HG03439 (cell line): ENCODE measurements around the gene JSRP1.

Experiments used
- ATAC-seq: cut with Tn5 transposase; IDR thresholded peaks from one replicate; pipeline ENCODE4 v1.9.1; 2021; ENCODE audit warnings: mild to moderate bottlenecking, moderate library complexity; ENCODE audit not compliant: unreplicated experiment

The JSRP1 gene

DNA sequence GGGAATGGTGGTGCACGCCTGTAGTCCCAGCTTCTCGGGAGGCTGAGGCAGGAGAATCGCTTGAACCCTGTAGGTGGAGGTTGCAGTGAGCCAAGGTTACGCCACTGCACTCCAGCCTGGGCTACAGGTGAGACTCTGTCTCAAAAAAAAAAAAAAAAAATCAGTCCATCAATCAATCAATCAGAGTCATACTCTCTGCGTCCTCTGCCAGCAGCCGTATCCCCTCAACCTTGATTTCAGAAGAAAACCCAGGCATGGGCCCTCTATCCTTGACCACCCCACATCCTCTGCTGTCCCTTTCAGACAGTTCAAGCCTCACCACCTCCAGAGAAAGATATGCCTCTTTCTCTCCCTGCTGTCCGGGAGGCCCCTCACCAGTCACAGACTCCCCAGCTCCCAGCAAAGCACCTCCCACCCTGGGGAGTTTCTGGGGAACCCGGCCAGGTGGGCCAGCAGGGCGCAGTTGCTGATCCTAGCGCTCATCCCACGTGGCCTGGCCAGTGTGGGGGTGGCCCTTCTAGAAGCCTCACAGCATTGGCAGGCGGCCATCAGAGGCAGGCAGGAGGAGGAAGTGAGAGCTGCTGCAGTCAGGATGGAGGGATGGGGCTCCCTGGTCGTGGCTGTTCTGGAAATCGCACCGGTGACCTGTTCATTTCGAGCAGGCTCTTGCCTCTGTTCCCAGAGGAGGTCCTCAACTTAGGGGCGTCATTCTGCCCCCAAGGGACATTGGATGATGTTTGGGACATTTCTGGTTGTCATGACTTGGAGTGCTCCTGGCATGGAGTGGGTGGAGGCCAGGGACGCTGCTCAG is 10.2 kb upstream of the JSRP1 start:
- no peak for ATAC-seq

- ATAC-seq, result no peak
Observed at GRCh38 chr19:2261438-2262172, 5.4 kb upstream of the JSRP1 start.

GRCh38 chr19:2260341-2260805 is 4.2 kb upstream of the JSRP1 start:
- no peak for ATAC-seq

- no peak for ATAC-seq
Observed at GRCh38 chr19:2259336-2259735, 3.1 kb upstream of the JSRP1 start.

- no peak for ATAC-seq
Observed at GRCh38 chr19:2255112-2255845, 938 bp downstream of the JSRP1 start.

- ATAC-seq, result no peak
Observed at GRCh38 chr19:2254064-2254872, 1.9 kb downstream of the JSRP1 start.

DNA sequence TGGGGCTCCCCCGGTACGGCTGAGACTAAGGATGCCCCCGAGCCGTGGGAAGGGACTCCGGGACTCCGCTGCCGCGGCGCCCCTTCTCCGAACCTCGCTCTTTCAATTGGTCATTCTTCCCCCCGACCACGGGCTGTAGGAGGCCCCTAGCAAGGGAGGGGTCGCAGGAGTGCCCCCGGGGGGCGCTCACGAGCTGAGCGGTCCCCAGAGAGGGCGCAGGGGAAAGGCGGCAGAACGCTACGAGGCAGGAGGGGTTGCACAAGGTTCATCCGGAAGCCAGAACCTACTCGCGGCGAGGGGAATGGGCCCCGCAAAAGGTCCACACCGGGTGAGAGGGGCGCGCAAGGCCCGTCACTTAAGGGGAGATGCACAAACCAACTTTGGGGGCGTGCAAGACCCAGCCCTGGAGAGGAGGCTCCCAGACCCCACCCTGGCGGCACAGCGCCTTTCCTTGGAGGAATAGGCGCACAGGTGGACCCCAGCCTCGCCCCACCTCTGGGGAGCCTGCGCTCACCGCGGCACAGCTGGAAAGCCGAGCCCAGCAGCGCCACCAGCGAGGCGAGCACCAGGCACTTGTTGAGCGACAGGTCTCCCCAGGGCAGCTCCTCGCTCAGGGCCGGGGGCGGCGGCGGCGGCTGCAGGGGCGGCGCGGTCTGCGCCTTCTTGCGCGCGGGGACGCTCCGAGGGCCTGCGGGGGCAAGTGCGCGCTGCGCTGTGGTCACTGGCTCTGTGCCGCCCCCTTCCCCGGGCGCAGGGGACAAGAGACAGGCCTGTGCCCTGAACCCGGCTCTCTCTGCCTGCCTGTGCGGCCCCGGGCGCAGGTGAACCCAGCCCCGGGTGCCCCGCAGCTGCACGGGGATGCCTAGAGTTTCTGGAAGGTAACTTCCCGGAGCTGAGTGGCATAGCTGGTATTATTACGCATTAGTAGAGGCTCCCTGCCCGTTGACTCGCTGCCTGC is 2.8 kb downstream of the JSRP1 start:
- ATAC-seq, result no peak

GRCh38 chr19:2252797-2253105 is 3.5 kb downstream of the JSRP1 start:
- ATAC-seq, result no peak

GRCh38 chr19:2252055-2252796 is 4.0 kb downstream of the JSRP1 start:
- ATAC-seq, result no peak

DNA sequence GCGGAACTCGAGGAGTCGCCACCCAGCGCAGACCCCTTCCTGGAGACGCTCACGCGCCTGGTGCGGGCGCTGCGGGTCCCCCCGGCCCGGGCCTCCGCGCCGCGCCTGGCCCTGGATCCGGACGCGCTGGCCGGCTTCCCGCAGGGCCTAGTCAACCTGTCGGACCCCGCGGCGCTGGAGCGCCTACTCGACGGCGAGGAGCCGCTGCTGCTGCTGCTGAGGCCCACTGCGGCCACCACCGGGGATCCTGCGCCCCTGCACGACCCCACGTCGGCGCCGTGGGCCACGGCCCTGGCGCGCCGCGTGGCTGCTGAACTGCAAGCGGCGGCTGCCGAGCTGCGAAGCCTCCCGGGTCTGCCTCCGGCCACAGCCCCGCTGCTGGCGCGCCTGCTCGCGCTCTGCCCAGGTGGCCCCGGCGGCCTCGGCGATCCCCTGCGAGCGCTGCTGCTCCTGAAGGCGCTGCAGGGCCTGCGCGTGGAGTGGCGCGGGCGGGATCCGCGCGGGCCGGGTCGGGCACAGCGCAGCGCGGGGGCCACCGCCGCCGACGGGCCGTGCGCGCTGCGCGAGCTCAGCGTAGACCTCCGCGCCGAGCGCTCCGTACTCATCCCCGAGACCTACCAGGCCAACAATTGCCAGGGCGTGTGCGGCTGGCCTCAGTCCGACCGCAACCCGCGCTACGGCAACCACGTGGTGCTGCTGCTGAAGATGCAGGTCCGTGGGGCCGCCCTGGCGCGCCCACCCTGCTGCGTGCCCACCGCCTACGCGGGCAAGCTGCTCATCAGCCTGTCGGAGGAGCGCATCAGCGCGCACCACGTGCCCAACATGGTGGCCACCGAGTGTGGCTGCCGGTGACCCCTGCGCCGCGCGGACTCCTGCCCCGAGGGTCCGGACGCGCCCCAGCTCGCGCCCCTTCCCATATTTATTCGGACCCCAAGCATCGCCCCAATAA is 4.8 kb downstream of the JSRP1 start:
- ATAC-seq, result no peak

GRCh38 chr19:2250766-2251105 is 5.5 kb downstream of the JSRP1 start:
- ATAC-seq, result no peak

- no peak for ATAC-seq
Observed at GRCh38 chr19:2249880-2250765, 6.1 kb downstream of the JSRP1 start.

- ATAC-seq, result no peak
Observed at GRCh38 chr19:2249010-2249866, 7.0 kb downstream of the JSRP1 start, which contains the start of gene AMH. Gene AMH (plus strand): TSS chr19:2249323. CDS start chr19:2249333, 10 bp downstream.

- no peak for ATAC-seq
Observed at GRCh38 chr19:2248136-2249009, 7.8 kb downstream of the JSRP1 start.
